Measurements from ENCODE around the gene GRID1.

Gene GRID1

DNA sequence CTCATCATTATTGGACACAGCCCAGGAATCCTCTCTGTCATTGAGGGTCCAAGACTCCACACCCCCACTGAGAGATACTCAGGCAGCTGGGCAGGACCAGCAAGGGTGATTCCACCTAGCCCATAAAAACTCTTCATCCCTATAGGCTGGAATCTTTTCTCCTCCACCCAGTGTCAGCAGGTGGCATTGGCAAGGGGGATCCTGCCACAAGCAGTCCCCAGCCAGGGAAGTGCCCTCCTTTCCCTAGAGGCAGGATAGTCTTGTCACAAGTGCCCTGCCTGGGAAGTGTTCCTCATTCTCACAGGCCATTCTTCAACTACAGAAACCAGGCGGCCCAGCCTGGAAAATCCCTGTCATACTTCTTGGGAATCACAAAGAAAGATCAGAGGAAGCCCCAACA, 533.6 kb downstream of the GRID1 start:
- no peaks in the 10 kb centered on the region for H3K9me3 ChIP-seq
- H3K27me3 ChIP-seq, result no peaks in the 10 kb centered on the region
- H3K36me3 ChIP-seq, result no peaks in the 10 kb centered on the region
- TF ChIP-seq, protein P1, sequence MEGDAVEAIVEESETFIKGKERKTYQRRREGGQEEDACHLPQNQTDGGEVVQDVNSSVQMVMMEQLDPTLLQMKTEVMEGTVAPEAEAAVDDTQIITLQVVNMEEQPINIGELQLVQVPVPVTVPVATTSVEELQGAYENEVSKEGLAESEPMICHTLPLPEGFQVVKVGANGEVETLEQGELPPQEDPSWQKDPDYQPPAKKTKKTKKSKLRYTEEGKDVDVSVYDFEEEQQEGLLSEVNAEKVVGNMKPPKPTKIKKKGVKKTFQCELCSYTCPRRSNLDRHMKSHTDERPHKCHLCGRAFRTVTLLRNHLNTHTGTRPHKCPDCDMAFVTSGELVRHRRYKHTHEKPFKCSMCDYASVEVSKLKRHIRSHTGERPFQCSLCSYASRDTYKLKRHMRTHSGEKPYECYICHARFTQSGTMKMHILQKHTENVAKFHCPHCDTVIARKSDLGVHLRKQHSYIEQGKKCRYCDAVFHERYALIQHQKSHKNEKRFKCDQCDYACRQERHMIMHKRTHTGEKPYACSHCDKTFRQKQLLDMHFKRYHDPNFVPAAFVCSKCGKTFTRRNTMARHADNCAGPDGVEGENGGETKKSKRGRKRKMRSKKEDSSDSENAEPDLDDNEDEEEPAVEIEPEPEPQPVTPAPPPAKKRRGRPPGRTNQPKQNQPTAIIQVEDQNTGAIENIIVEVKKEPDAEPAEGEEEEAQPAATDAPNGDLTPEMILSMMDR (IDR thresholded peaks at IDR 0.05), result no peak
- H3K27ac ChIP-seq, result no peak overlapping the region
- no peak overlapping the region for H3K4me3 ChIP-seq (ENCODE audit: low read depth in 1 of 2, low read length in 1 of 2)
- no peaks in the 10 kb centered on the region for H3K4me1 ChIP-seq (ENCODE audit: control insufficient read depth in 1 of 2, insufficient read depth in 1 of 2, low read depth in 1 of 2, low read length in 1 of 2)

DNA sequence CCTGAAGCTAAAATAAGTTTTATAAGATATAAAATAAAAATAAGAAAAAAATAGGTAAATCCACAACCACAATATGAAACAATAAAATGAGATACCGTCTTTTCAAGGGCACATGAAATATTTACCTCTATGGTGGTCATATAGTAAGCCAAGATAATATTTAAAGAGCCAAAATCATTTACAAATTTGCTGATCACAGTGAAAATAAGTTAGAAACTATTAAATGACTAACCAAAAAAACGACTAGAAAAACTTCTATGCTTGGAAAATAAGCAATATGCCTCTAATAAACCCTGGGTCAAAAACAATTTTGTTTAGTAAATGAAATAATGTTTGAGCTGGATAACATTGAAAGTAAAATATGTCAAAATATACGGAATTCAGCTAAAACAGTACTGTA, 535.2 kb downstream of the GRID1 start:
- TF ChIP-seq, protein P1 (IDR thresholded peaks at IDR 0.05), result no peak
- Histone ChIP-seq H3K36me3 (no peaks in the 10 kb centered on the region), H3K27ac (no peak overlapping the region), H3K9me3 (no peaks in the 10 kb centered on the region), H3K4me3 (ENCODE audit: low read depth in 1 of 2, low read length in 1 of 2) (no peak overlapping the region), H3K27me3 (no peaks in the 10 kb centered on the region), H3K4me1 (ENCODE audit: control insufficient read depth in 1 of 2, insufficient read depth in 1 of 2, low read depth in 1 of 2, low read length in 1 of 2) (no peaks in the 10 kb centered on the region)

DNA sequence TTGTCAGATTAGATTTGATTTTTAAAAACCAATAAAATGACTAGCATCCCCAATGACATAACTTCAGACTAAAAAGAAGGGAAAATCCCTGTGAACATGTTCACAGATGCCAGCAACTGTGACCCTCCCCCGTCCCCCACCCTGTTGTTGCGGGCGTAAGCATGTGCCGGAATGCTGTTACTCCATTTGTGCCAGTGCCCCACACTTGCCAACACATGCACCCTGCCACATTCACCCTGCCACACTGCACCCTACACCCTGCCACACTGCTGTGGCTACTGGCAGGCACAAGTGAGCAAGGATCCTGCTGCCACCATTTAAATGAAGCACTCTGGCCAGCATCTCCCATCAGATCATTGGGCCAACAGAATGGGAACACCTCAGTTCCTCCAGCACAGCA, 540.2 kb downstream of the GRID1 start:
- Histone ChIP-seq H3K4me3 (ENCODE audit: low read depth in 1 of 2, low read length in 1 of 2) (no peak overlapping the region), H3K4me1 (ENCODE audit: control insufficient read depth in 1 of 2, insufficient read depth in 1 of 2, low read depth in 1 of 2, low read length in 1 of 2) (no peaks in the 10 kb centered on the region), H3K36me3 (no peaks in the 10 kb centered on the region), H3K9me3 (no peaks in the 10 kb centered on the region), H3K27me3 (no peaks in the 10 kb centered on the region), H3K27ac (no peak overlapping the region)
- TF ChIP-seq, protein P1 (IDR thresholded peaks at IDR 0.05), result no peak

DNA sequence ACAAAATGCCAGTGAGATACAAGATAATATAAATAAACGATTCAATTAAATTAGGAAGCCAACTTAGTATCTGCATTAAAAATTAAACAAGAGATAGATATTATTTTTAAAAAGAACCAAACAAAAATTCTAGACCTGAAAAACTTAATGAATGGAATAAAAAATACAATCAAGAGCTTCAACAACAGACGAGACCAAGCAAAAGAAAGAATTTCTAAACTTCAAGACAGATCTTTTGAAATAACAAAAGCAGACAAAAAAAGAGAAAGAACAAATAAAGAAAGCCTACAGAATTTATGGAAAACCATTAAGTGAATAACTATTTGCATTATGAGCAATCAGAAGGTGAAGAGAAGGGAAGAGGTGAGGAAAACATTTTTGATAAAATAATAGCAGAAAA, 555.2 kb downstream of the GRID1 start:
- H3K4me3 ChIP-seq (ENCODE audit: low read depth in 1 of 2, low read length in 1 of 2), result no peak overlapping the region
- H3K9me3 ChIP-seq, result no peaks in the 10 kb centered on the region
- no peak overlapping the region for H3K27ac ChIP-seq
- no peaks in the 10 kb centered on the region for H3K4me1 ChIP-seq (ENCODE audit: control insufficient read depth in 1 of 2, insufficient read depth in 1 of 2, low read depth in 1 of 2, low read length in 1 of 2)
- no peaks in the 10 kb centered on the region for H3K27me3 ChIP-seq
- H3K36me3 ChIP-seq, result no peaks in the 10 kb centered on the region
- TF ChIP-seq, protein P1 (IDR thresholded peaks at IDR 0.05), result no peak

DNA sequence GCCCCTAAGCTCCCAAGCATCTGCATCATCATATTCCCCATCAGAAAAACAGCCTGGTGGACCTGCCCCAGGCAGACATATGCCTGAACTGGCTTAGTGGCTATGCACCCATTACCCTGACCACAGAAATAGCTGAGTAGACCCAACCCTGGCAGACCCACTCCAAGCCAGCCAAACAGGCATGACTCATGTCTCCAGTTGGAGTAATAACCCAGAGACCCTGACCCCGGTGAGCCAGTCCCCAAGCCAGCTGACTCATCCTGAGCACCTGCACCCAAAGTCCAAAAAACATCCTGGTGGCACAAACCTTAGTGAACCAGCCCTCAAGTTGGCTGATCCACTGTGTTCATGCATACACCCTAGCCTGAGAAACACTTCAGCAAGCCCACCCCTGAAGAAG, 555.9 kb downstream of the GRID1 start:
- Histone ChIP-seq H3K4me3 (ENCODE audit: low read depth in 1 of 2, low read length in 1 of 2) (no peak overlapping the region), H3K4me1 (ENCODE audit: control insufficient read depth in 1 of 2, insufficient read depth in 1 of 2, low read depth in 1 of 2, low read length in 1 of 2) (no peaks in the 10 kb centered on the region), H3K27me3 (no peaks in the 10 kb centered on the region), H3K27ac (no peak overlapping the region), H3K9me3 (no peaks in the 10 kb centered on the region), H3K36me3 (no peaks in the 10 kb centered on the region)
- TF ChIP-seq, protein P1 (IDR thresholded peaks at IDR 0.05), result no peak

DNA sequence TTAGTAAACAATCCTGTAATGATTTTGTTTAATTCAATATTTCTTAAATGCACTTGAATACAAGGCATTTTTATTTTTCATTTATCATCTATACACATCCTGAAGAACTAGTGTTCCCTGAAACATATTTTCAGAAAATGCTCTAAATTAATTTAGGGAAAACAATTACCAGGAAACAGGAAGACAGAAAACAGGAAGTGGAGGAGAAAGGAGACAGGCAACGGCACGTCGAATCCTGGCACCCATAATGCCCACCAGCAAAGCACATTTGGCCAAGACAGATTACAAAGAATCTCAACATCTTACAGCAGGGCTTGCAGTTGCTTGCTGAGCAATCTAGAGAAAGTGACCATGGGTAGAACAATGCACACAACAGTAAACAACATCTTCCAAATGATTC, 571.1 kb downstream of the GRID1 start:
- no peaks in the 10 kb centered on the region for H3K36me3 ChIP-seq
- no peaks in the 10 kb centered on the region for H3K4me1 ChIP-seq (ENCODE audit: control insufficient read depth in 1 of 2, insufficient read depth in 1 of 2, low read depth in 1 of 2, low read length in 1 of 2)
- TF ChIP-seq, protein P1 (IDR thresholded peaks at IDR 0.05), result no peak
- H3K4me3 ChIP-seq (ENCODE audit: low read depth in 1 of 2, low read length in 1 of 2), result no peak overlapping the region
- no peaks in the 10 kb centered on the region for H3K9me3 ChIP-seq
- no peak overlapping the region for H3K27ac ChIP-seq
- no peaks in the 10 kb centered on the region for H3K27me3 ChIP-seq
